Activated gamma-delta T cell treated with Interleukin-2 at 50 U/mL for 16 hours (primary cell): Measurements from ENCODE around the gene PIGH.
A peak's percentile ranks its signal among the peaks of the same experiment; 100 is the strongest.
"Not testable (repeated sequence)": the region's sequence is repeated elsewhere in the genome, so short reads cannot be mapped to it uniquely, and the experiment has no call there.

Experiments used
- DNase-seq: peaks from one replicate; pipeline ENCODE4 v3.0.0-alpha.2; 2020

The PIGH gene

GRCh38 chr14:67547224-67547780 lies 52.8 kb downstream of the PIGH start:
- no peak for DNase-seq

- DNase-seq = no peak
These were observed 55.5 kb downstream of the PIGH start for GRCh38 chr14:67544590-67544989.

DNA sequence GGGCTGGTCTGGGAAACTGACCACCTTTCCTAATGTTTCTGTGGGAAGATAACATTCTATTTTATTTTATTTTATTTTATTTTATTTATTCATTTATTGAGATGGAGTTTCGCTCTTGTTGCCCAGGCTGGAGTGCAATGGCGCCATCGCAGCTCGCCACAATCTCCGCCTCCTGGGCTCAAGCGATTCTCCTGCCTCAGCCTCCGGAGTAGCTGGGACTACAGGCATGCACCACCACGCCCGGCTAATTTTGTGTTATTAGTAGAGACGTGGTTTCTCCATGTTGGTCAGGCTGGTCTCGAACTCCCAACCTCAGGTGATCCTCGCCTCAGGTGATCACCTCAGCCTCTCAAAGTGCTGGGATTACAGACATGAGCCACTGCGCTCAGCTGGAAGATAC lies 57.4 kb downstream of the PIGH start:
- DNase-seq = not testable (repeated sequence)

DNA sequence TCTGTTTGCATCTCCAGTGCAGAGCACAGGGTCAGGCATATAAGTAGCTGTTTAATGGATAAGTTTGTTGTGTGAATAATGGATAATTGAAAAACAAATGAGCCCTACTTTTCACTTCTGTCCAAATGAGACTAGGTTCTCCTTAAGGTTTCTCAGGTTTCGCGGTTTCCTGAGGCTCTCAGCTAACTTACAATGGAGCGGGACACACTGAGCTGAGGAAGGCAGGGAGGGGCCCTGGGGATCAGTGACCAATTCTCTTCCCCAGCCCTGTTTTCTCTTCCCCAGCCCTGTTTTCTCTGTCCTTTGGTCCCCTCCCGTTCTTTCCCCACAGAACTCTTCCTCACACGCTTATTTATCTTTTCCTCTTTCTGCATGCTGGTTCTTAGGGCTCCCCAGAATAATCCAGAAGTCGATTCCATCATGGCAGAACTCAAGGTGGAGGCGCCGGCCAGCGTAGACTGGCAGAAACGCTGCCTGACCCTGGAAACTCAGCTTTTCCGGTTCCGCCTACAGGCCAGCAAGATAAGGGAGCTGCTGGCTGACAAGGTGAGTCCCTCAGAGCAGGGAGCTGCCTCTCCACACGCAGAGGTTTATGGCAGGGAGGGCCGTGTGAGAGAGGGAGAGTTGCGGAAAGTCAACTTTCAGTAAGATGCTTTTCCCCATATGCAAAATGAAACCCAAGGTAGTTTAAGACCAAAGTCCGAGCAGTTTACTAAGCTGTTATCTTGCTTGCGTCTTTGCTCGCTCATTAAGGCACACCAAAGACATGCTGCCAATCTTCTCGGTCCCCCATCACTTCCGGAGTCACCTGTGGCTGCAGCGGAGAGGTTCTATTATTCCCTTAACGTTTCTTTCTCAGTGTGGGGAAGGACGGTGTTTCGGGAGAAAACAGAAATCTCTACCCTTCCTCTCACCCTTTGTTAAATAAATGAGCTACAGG lies 58.4 kb downstream of the PIGH start:
- DNase-seq = peak; percentile 14
